ENCODE data around the gene NHSL1.

Gene NHSL1

DNA sequence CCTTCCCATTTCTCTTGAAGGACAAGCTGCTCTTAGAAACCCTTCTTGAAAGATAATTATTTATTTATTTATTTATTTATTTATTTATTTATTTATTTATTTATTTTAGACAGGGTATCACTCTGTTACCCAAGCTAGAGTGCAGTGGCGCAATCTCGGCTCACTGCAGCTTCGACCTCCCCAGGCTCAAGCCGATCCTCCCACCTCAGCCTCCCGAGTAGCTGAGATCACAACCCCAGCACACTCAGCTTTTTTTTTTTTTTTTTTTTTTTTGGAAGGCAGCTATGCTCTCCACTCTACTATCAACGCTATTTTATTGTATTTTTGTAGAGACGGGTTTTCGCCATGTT, 96.5 kb downstream of the NHSL1 start:
- DNase-seq (ENCODE audit: low spot score), result no peak

DNA sequence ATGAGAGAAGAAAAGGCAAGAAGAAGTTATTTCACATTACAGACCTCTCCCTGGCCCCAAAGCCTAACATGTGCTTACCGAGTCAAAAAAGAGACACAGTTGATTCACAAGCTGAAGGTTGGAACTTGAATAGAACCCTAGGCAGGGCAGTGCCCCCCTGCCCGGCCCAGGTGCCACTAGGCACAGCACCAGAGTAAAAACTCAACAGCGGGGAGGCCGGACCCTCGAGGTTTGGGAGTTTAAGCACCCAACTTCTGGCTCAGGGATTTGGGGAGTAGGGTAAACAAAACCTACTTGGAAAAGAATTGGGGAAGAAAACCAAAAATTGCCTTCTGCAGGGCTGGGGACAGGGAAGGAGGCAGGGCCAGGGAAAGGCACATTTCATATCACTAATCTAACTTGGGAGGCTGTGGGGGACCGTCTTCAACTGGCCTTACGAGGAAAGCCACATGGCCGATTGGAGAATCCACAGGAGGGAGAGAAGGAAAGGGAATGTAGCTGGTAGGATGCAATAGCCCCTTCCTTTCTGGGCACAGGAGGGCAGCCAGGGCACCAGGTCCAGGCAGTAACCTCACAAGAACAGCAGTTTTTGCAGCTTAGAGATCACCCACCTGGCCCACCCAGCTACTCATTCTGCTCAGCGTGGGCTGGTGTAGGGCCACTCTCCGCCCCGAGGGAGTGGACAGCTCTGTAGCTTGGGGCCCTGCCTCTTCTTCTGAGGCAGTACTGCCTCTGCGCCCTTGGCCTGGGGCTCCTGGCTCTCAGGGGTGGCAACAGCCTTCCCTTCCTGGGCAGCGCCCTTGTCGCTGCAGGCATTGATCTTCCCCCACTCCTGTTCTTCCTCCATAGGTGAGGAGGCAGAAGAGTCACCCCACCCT, 97.1 kb downstream of the NHSL1 start:
- no peak for DNase-seq (ENCODE audit: low spot score)

DNA sequence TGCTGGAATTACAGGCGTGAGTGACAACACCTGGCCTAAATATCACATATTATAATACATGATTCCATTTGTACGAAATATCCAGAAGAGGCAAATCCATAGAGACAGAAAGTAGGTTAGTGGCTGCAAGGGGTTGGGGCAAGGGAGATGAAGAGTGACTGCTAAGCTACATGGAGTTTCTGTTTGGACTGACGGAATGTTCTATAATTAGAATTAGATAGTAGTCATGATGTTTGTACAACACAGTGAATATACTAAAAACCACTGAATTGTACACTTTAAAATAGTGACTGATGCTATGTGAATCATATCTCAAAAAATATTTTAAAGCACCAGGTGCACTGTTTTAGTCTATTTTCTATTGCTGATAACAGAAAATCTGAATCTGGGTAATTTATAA, 99.0 kb downstream of the NHSL1 start:
- no peak for DNase-seq (ENCODE audit: low spot score)

DNA sequence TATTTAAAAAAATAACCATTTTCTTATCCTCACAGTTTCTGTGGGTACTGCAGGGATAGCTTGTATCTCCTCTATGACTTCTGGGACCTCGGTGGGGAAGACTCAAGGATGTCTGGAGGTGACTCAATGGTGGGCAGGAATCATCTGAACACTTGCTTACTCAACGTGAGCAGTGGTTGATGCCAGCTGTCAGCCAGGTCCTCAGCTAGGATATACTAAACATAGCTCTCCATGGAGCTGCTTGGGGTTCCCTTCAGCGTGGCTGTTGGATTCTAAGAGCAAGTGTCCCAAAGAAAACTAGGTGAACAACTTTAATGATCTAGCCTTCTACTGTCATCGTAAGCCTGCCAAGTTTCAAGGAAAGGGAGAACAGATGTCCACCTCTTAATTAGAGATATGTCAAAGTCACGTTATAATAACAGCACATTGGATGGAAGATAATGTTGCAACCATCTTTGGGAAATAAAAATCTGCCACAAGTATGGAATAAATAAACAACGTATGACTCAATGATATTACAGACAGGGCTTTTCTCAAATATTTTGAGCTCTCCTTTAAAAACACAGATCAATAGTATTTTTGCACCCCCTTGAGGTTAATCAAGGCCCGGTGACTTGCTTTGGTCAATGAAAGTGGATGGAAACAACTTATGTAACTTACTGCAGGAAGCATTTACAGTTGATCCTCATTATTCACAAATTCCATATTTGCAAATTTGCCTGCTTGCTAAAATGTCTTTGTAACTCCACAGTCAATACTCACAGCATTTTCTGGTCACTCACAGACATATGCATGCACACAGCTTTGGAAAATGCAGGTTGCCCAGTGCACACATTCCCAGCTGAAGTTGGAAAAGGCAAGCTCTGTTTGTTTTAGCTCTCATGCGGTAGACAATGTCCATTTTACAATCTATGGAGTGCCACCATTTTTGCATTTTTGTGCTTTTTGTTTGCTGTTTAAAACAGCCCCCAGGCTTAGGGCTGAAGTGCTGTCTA, 101.9 kb downstream of the NHSL1 start:
- DNase-seq (ENCODE audit: low spot score), result no peak

DNA sequence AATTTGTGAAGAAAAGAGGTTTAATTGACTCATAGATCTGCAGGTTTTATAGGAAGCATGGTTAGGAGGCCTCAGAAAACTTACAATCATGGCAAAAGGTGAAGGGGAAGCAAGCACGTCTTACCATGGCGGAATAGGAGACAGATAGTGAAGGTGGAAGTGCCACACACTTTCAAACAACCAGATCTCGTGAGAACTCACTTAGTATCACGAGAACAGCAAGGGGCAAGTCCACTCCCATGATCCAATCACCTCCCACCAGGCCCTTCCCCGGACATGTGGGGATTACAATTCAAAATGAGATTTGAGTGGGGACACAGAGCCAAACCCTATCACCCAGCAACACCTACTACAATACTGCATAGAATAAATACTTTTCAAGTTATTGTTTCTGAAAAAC, 102.6 kb downstream of the NHSL1 start:
- no peak for DNase-seq (ENCODE audit: low spot score)

DNA sequence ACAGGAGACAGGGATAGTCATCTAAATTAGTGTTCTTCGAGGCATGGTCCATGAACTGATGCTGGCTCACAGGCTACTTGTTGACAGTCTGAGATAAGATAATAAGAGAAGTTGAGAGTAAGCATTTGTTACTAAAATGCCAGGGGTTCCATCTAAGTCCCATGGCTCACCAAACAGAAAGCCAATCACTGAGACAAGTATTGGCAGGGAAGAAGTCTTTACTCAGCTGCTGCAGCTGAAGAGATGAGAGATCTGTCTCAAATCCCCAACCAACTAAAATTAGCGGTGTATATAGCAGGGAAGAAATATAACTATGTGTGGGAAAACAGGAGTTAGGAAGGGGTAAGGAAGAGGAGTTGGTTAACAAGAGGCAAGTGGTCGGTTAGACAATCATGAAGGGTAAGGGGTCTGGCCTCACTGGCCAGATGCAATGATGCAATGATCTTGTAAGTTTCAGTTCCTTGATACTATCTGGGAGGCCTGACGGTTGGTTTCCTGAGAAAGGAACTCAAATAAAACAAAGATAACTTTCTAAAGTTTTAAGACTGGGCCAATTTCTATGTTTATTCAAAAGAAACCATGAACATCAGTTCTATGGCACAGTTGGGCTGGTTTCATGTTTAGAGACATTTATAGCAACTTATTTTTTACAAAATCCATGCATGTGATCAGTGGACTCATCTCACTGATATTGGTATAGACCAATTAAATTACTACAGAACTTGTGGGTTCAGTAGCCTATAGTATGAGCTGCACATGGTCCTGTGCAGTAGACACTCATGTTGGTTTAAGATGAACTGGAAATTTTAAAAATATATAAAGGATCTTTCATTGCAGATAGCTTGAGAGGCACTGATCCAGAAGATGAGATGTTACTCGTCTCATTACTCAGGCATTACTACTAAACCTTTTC, 105.2 kb downstream of the NHSL1 start:
- DNase-seq (ENCODE audit: low spot score), result no peak

DNA sequence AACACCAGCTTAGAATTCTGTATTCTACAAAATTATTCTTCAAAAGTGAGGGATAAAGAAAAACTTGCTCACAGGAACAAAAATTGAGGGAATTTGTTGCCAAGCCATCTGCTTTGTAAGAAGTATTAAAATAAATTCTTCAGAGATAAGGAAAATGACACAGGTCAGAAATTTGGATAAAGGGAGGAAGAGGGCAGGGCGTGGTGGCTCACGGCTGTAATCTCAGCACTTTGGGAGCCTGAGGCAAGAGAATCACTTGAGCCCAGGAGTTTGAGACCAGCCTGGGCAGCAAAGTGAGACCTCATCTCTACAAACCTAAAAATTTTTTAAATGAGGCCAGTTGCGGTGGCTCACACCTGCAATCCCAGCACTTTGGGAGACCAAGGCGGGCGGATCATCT, 109.7 kb downstream of the NHSL1 start:
- DNase-seq (ENCODE audit: low spot score), result no peak

DNA sequence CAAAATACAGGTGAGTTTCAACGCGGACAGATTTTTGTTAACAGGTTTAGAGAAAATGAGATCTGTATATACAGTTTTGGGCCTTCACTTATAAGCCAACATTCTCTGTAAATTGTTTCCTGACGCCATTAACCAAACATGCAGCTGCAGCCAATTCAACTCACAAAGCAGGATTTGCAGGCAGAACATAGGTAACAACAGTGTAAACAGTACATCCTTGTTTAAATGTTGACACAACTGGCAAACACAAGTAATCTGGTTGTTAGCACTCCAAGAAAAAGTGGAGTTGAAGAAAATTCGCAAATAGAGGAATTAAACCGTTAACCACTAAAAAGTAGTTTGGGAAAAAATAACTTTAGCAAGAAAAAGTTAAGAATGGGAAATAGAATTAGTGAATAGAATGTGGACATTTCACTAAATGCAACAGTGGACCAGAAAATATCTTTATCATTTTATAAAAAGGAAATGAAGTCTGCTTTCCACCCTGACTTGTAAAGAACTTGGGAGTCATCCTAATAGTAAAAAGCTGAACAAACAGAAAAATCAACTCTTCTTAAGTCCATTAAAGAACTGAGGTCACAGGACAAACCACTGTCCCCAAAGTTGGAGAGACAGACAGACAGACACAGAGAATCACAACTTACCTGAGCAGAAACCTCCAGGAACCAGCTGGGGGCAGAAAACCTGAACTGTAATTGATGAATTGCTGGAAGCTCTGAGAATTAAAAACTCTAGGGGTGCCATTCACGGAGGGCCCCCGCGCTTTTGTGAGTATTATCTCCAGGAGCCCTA, 111.5 kb downstream of the NHSL1 start:
- no peak for DNase-seq (ENCODE audit: low spot score)

DNA sequence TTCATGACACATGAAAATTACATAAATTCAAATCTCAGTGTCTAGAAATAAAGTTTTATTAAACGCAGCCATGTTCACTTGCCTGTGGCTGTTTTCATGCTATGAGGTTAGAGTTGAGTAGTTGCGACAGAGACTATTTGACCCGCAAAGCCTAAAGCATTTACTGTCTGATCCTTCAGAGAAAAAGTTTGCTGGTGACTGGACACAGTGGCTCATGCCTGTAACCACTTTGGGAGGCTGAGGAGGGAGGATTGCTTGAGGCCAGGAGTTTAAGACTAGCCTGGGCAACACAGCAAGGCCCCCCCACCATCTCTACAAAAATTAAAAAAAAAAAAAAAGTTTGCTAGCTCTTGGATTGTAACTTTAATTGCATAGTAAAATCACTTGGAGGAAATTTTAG, 112.4 kb downstream of the NHSL1 start:
- no peak for DNase-seq (ENCODE audit: low spot score)

DNA sequence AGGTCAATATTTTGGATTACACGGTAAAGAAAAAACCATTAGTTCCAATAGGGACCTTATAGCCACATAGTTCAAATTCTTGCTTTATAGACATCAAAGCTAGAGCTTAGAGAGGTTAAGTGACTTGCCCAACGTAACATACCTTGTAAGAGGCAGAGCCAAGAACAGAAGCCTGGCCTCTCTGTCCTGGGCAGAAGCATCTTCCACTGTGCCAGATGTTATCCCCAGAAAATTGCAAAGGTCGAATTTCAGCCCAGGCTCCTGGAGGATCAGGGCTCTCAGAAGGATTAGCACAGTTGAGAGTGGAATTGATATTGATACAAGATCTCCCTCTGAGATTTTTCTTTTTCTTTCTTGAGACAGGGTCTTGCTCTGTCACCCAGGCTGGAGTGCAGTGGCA, 115.5 kb downstream of the NHSL1 start:
- DNase-seq (ENCODE audit: low spot score), result no peak

DNA sequence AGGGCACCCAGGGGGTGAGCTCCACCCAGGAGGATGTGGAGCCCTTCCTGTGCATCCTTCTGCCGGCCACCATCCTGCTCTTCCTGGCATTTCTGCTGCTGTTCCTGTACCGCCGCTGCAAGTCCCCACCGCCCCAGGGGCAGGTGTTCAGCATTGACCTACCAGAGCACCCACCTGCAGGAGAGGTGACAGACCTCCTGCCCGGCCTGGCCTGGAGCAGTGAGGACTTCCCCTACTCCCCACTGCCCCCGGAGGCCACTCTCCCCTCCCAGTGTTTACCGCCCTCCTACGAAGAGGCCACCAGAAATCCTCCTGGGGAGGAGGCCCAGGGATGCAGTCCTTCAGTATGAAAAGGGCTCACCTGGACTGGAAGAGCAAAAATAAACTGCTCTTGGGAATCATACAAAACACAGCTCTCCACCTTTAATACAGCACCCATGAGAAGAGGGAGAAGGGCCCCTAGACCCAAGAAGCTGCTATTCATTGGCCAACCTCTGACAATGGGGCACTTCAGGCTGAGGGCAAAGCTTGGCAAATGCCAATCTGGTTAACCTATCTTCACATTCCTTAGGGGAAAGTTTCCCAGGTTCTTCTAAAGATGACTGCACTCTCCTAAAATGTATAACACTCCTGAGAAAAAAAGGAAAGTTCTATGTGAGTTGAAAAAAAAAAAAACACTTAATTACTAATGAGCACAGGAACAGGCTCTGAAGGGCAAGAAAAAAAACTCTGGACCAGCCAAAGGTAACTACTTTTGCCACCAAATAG, 116.6 kb downstream of the NHSL1 start:
- no peak for DNase-seq (ENCODE audit: low spot score)

DNA sequence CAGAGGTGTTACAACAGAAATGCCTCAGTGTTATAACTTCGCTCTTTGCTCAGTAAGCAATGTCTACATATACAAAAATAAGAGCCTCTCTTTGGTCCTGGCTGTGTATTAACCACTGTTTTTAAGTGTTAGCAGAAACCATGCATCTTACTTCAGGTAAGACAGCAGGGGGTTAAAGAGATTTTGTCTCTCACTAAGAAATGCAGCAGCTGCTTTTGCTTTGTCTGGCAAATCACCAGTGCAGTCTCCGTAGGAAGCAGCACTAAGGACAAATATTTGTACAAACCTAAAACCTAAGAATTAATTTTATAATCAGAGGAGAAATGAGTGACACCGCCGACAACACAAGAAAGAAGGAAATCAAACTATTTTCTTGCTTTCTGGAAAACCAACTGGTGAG, 120.8 kb downstream of the NHSL1 start:
- DNase-seq (ENCODE audit: low spot score), result no peak

DNA sequence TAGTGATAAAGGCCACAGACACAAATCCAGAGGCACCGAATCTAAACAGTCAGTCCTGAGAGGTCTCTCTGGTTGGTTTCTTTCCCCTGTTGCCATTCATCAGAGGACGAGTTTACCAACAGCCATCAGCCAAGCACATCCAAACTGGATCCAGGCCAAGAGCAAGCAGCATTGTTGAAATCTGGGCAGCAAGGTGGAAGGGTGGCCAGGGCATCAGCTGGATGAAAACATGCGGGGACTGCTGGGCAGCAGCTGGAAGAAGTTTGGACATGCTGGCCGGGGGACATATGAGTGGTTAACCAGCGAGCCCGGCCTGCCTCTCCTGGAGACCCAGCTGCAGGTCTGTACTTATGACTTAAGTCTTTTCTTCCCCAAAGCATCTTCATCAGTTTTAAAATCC, 121.5 kb downstream of the NHSL1 start, which contains the start of gene SMIM28:
SMIM28 (plus strand) TSS at position 62 of the 400 bp plus-strand sequence; CDS start at position 230, 168 bp downstream.
- no peak for DNase-seq (ENCODE audit: low spot score)

DNA sequence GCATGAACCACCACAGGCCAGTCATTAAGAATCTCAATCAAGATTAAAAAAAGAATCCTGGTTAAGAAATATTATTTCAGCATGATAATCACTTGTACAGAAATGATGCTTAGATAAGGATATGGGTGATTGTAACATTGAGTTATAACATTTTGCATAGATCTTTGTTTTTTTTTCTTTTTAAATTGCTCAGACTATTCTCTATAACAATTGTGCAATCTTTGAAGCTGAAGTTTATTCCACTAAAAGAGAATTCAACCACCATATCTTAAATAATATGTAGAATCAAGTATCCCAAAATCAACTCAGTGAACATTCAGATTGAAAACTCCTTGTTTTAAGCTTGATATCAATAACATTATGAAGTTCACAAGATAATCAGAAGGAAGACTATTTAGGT, 122.3 kb downstream of the NHSL1 start:
- no peak for DNase-seq (ENCODE audit: low spot score)

DNA sequence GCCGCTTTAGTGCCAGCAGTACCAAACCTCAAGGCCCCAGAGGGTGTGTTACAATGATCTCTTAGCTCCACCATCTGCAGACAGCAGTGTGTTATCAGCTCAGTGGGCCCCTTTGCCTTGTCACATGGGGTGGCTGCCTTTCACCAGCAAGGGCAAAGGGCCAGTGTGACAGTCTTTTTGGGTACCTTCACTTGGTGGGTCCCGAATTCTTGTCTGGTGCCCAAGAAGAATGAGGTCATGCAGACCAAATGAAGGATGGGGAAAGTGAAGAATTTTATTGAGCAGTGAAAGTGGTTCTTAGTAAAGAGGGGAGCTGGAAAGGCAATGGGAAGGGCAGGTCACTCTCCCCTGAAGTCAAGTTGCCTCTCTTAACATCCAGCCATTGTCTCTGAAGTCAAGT, 124.5 kb downstream of the NHSL1 start:
- no peak for DNase-seq (ENCODE audit: low spot score)

DNA sequence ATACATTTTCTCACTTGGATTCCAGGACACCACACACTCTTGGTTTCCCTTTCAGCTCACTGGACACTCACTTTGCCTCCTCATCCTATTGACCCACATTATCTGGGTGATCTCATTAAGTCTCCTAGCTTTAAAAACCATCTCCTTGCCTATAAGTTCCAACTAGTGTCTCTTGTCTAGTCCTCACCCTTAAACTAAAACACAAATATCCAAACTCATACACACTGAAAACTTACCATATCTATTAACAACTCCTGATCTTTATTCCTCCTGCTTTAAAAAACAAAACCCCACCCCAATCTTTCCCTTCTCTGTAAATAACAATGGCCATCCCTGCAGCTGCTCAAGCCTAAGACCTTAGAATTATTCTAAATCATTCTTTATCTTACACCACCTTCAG, 125.1 kb downstream of the NHSL1 start:
- no peak for DNase-seq (ENCODE audit: low spot score)

DNA sequence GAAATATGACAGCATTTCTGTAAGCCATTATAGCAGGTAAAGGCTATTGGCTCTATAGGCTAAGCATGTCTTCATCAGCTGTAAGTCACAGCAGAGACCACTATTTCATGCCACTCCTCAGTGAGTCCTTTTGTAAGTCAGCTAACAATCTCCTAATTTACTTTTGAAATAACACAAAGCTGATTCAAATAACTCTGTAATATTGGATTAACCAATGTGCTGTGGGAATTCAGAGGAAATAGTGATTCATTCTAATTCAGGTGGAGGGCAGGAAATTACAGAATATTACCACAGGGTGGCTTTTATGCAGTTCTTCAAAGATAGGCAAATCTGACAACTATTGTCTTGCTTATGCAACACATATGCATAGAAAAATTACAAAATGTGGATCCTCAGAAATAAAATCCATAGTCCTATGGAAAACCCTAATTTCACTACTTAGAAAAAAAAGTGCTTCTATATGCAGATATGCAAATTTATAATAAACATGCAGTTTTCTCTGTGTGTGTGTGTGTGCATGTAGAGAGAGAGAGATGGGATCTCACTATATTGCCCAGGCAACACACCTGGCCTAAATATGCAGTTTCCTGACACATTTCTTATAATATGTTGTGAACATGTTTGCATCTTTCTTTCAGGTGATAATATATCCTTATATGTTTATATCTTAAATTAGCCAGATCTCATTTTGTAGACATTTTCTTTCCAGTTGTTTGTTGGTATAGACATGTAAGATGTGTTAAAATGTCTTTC, 126.4 kb downstream of the NHSL1 start:
- no peak for DNase-seq (ENCODE audit: low spot score)
